Vagina (tissue), 2 donors: ENCODE measurements around the gene EMX1.

Experiments used
- POLR2AphosphoS5 ChIP-seq, 2 donors: sonication (generic); formaldehyde crosslinking; IDR thresholded peaks; one replicate each; pipeline ENCODE4 v1.9.0; 2017; ENCODE audit warnings: antibody characterized with exemption in 2 of 2, mild to moderate bottlenecking in 2 of 2, low read depth in 1 of 2; ENCODE audit not compliant: insufficient read depth in 1 of 2
- TF ChIP-seq, protein P1 (sequence below), 3 experiments: fragments of 450-650 bp in 2 of 3; fragments of 200-600 bp in 1 of 3; sonication (generic) in 1 of 3; IDR thresholded peaks; one replicate each; pipeline ENCODE4 v1.5.1; 2017 to 2019; ENCODE audit warnings: antibody characterized with exemption in 3 of 3, mild to moderate bottlenecking in 2 of 3, moderate library complexity in 2 of 3

DNA sequence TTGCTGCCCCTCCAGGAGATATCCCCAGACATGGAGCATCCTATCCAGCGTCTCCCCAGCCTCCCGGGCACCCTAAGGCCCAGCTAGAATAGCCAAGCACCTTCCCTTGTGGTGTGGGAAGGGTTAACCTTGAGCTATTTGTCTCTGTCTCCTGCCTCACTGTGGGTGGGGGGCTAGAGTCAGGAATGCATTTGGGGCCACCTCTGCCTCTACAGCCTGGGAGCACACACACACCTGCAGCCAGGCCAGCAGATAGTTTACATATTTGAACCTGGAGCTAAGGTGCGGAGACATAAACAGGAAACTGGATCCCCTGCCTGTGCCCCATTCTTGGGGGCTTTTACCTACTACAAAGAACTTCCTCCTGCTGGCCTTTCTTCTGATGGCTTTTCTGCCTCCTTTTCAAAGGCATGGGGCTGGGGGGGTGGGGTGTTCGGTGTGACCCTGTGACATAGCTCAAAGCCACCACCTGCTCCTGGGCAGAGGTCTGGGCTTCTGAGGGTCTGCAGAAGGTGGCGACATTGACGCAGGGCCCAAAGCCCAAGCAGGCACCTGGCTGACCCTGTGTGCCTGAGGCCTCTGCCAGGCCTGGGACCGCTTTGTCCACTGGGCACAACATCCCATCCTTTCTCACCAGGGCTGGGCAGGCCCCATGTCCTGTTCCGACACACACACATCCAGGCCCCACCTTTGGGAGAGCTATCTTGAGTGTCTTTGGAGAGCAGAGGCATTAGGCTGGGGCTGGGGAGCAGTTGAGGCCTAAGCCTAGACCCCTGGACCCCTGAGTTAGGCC is 34.2 kb downstream of the EMX1 start:
- TF ChIP-seq, protein P1, sequence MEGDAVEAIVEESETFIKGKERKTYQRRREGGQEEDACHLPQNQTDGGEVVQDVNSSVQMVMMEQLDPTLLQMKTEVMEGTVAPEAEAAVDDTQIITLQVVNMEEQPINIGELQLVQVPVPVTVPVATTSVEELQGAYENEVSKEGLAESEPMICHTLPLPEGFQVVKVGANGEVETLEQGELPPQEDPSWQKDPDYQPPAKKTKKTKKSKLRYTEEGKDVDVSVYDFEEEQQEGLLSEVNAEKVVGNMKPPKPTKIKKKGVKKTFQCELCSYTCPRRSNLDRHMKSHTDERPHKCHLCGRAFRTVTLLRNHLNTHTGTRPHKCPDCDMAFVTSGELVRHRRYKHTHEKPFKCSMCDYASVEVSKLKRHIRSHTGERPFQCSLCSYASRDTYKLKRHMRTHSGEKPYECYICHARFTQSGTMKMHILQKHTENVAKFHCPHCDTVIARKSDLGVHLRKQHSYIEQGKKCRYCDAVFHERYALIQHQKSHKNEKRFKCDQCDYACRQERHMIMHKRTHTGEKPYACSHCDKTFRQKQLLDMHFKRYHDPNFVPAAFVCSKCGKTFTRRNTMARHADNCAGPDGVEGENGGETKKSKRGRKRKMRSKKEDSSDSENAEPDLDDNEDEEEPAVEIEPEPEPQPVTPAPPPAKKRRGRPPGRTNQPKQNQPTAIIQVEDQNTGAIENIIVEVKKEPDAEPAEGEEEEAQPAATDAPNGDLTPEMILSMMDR (IDR thresholded peaks at IDR 0.05), result no peak
- no peak for TF ChIP-seq POLR2AphosphoS5 (IDR thresholded peaks at IDR 0.05; ENCODE audit: insufficient read depth in 1 of 2, low read depth in 1 of 2)
